GM23248 (cell line): ENCODE measurements around the gene POU2F1. TPM values are rescaled to one million over a fixed set of nuclear protein-coding genes. Genes with fewer than 3 reads are reported as not detected.

Experiments
- DNase-seq: peaks from one replicate; pipeline ENCODE4 v3.0.0-alpha.2; 2015
- H2AFZ ChIP-seq: fragments of 200-600 bp; sonication (generic); 2 replicates; pipeline ENCODE4 v1.6.1; 2016; ENCODE audit warnings: antibody characterized with exemption
- H3F3A ChIP-seq: fragments of 200-600 bp; sonication (generic); 2 replicates; pipeline ENCODE4 v1.6.1; 2016; ENCODE audit warnings: mild to moderate bottlenecking, antibody characterized with exemption, mixed run types; ENCODE audit not compliant: insufficient read depth
- H3K27ac ChIP-seq: fragments of 200-600 bp; sonication (generic); 2 replicates; pipeline ENCODE4 v1.5.1; 2016; ENCODE audit warnings: mild to moderate bottlenecking
- H3K27me3 ChIP-seq: fragments of 200-600 bp; sonication (generic); replicated peaks from 2 replicates; pipeline ENCODE4 v1.6.1; 2016; ENCODE audit warnings: mild to moderate bottlenecking; ENCODE audit not compliant: insufficient read depth
- H3K36me3 ChIP-seq: fragments of 200-600 bp; sonication (generic); 2 replicates; pipeline ENCODE4 v1.6.1; 2016; ENCODE audit warnings: low read depth, mild to moderate bottlenecking
- H3K4me1 ChIP-seq: fragments of 200-600 bp; sonication (generic); 2 replicates; pipeline ENCODE4 v1.6.1; 2016; ENCODE audit warnings: mild to moderate bottlenecking; ENCODE audit not compliant: insufficient read depth
- H3K4me2 ChIP-seq: fragments of 200-600 bp; sonication (generic); one replicate; pipeline ENCODE4 v1.6.1; 2016; ENCODE audit warnings: mild to moderate bottlenecking; ENCODE audit not compliant: unreplicated experiment
- H3K4me3 ChIP-seq: fragments of 200-600 bp; sonication (generic); 2 replicates; pipeline ENCODE4 v1.5.1; 2016; ENCODE audit warnings: mild to moderate bottlenecking
- H3K79me2 ChIP-seq: fragments of 200-600 bp; sonication (generic); 2 replicates; pipeline ENCODE4 v1.6.1; 2016; ENCODE audit warnings: mild to moderate bottlenecking; ENCODE audit not compliant: insufficient read depth
- H3K9ac ChIP-seq: fragments of 200-600 bp; sonication (generic); 2 replicates; pipeline ENCODE4 v1.6.1; 2016; ENCODE audit warnings: mild to moderate bottlenecking
- H3K9me2 ChIP-seq: fragments of 200-600 bp; sonication (generic); 2 replicates; pipeline ENCODE4 v1.6.1; 2016; ENCODE audit warnings: mixed run types, mild to moderate bottlenecking, moderate library complexity; ENCODE audit not compliant: insufficient read depth
- H3K9me3 ChIP-seq: fragments of 200-600 bp; sonication (generic); one replicate; pipeline ENCODE4 v1.6.1; 2017; ENCODE audit warnings: low read depth
- H4K20me1 ChIP-seq: fragments of 200-600 bp; sonication (generic); 2 replicates; pipeline ENCODE4 v1.6.0; 2016; ENCODE audit not compliant: insufficient read depth
- EZH2 ChIP-seq: fragments of 200-600 bp; sonication (generic); IDR thresholded peaks from 2 replicates; pipeline ENCODE4 v1.6.1; 2018; ENCODE audit warnings: antibody characterized with exemption, mild to moderate bottlenecking; ENCODE audit not compliant: insufficient read depth, poor library complexity, severe bottlenecking
- EZH2phosphoT487 ChIP-seq: fragments of 200-600 bp; sonication (generic); IDR thresholded peaks from 2 replicates; pipeline ENCODE4 v1.6.1; 2018; ENCODE audit warnings: antibody characterized with exemption, moderate library complexity, mild to moderate bottlenecking, low read depth; ENCODE audit not compliant: insufficient read depth
- WGBS, 2 experiments: methylation state at CpG; one replicate each; pipeline ENCODE4 v1.1.6; 2015 to 2017; ENCODE audit warnings: low lambda C conversion rate in 2 of 2, low coverage in 1 of 2; ENCODE audit errors: missing lambda C conversion rate in 2 of 2; 5-methylcytosine and 5-hydroxymethylcytosine counted together
- in situ Hi-C: fragments of 300-500 bp; cut with MboI; formaldehyde crosslinking; loops from 2 replicates; pipeline ENCODE4 v1.15.0; 2020
- polyA plus RNA-seq: library from polyadenylated mRNA; unstranded; fragments of >200 nt; fragmentation: Nextera tagmentation; extraction: Ambion mirVana; gene quantifications from 2 replicates; pipeline ENCODE4 v1.2.1, GENCODE V29; 2016
- total RNA-seq: library from RNA; depleted of rRNA; stranded (reverse); fragments of >200 nt; shearing (Covaris generic); gene quantifications from 2 replicates; pipeline ENCODE4 v1.2.3, GENCODE V29; 2014

POU2F1 gene
- total and polyA plus RNA-seq, 2 experiments from 2014 or later = 3.4 to 3.7 TPM

GRCh38 chr1:167246971-167247370 lies 26.3 kb downstream of the POU2F1 start:
- WGBS, 2 experiments = 61 to 65% methylated on average over 5 of the region's 5 CpGs
- no peaks in the 10 kb centered on the region for H3K9me3 ChIP-seq
- H3K4me3 ChIP-seq = no peak overlapping the region
- in situ Hi-C loops = no loop called here
- no peak overlapping the region for H3K4me2 ChIP-seq
- H3K79me2 ChIP-seq = peaks cover 80% of the 10 kb centered on the region
- no peaks in the 10 kb centered on the region for H4K20me1 ChIP-seq
- no peaks in the 10 kb centered on the region for H3K36me3 ChIP-seq
- H3K27ac ChIP-seq = no peak overlapping the region
- no peaks in the 10 kb centered on the region for H3K4me1 ChIP-seq
- TF ChIP-seq EZH2phosphoT487 (no peak), EZH2 (no peak)
- no peak for DNase-seq
- H3K9ac ChIP-seq = no peak overlapping the region
- H3K27me3 ChIP-seq = no peaks in the 10 kb centered on the region
- H3K9me2 ChIP-seq = no peaks in the 10 kb centered on the region
- H2AFZ ChIP-seq = no peak overlapping the region
- no peaks in the 10 kb centered on the region for H3F3A ChIP-seq

- Histone ChIP-seq H3K36me3 (no peaks in the 10 kb centered on the region), H3K9me3 (no peaks in the 10 kb centered on the region), H3F3A (no peaks in the 10 kb centered on the region), H4K20me1 (no peaks in the 10 kb centered on the region), H3K9me2 (no peaks in the 10 kb centered on the region), H3K4me1 (no peaks in the 10 kb centered on the region), H3K27ac (no peak overlapping the region), H3K4me3 (no peak overlapping the region), H3K4me2 (no peak overlapping the region), H2AFZ (no peak overlapping the region), H3K27me3 (no peaks in the 10 kb centered on the region), H3K9ac (no peak overlapping the region), H3K79me2 (peaks cover 82% of the 10 kb centered on the region)
- in situ Hi-C loops = no loop called here
- TF ChIP-seq EZH2phosphoT487 (no peak), EZH2 (no peak)
- no peak for DNase-seq
- WGBS, 2 experiments = 92 to 94% methylated on average over 1 of the region's 1 CpG
Observed at GRCh38 chr1:167247754-167248153, 27.1 kb downstream of the POU2F1 start.

GRCh38 chr1:167248707-167249642 lies 28.3 kb downstream of the POU2F1 start:
- no peaks in the 10 kb centered on the region for H4K20me1 ChIP-seq
- H3K4me1 ChIP-seq = no peaks in the 10 kb centered on the region
- H2AFZ ChIP-seq = no peak overlapping the region
- DNase-seq = no peak
- no peak overlapping the region for H3K4me3 ChIP-seq
- H3K9ac ChIP-seq = no peak overlapping the region
- in situ Hi-C loops = no loop called here
- 96% methylated on average over 4 of the region's 4 CpGs for WGBS, 2 experiments
- H3F3A ChIP-seq = no peaks in the 10 kb centered on the region
- no peaks in the 10 kb centered on the region for H3K36me3 ChIP-seq
- peaks cover 81% of the 10 kb centered on the region for H3K79me2 ChIP-seq
- H3K4me2 ChIP-seq = no peak overlapping the region
- no peak overlapping the region for H3K27ac ChIP-seq
- H3K9me2 ChIP-seq = no peaks in the 10 kb centered on the region
- no peaks in the 10 kb centered on the region for H3K27me3 ChIP-seq
- H3K9me3 ChIP-seq = no peaks in the 10 kb centered on the region
- no peak for TF ChIP-seq EZH2phosphoT487
- no peak for TF ChIP-seq EZH2

- Histone ChIP-seq H3K9ac (no peak overlapping the region), H3K4me2 (no peak overlapping the region), H3K27me3 (no peaks in the 10 kb centered on the region), H3K36me3 (no peaks in the 10 kb centered on the region), H4K20me1 (no peaks in the 10 kb centered on the region), H3K4me1 (no peaks in the 10 kb centered on the region), H3K79me2 (peaks cover 82% of the 10 kb centered on the region), H3K9me3 (no peaks in the 10 kb centered on the region), H3K27ac (no peak overlapping the region), H3K9me2 (no peaks in the 10 kb centered on the region), H2AFZ (no peak overlapping the region), H3K4me3 (no peak overlapping the region), H3F3A (no peaks in the 10 kb centered on the region)
- TF ChIP-seq EZH2 (no peak), EZH2phosphoT487 (no peak)
- DNase-seq = no peak
- in situ Hi-C loops = loop anchor here (25.0 kb wide), 1 partner anchor 288 kb away; no protein-coding TSS in a partner anchor
- 67 to 100% methylated on average over 1 of the region's 1 CpG for WGBS, 2 experiments
Observed at GRCh38 chr1:167249702-167250101, 29.0 kb downstream of the POU2F1 start.
